Measurements from ENCODE around the gene FGFR1OP2.
"Not testable (repeated sequence)": the region's sequence is repeated elsewhere in the genome, so short reads cannot be mapped to it uniquely, and the experiment has no call there.

The FGFR1OP2 gene

GRCh38 chr12:26941215-26941594, 2.9 kb downstream of the FGFR1OP2 start:
- DNase-seq = no peak

GRCh38 chr12:26948309-26948708, 10.0 kb downstream of the FGFR1OP2 start:
- DNase-seq = no peak

GRCh38 chr12:26953447-26953846, 15.2 kb downstream of the FGFR1OP2 start:
- peak; percentile 89 to 98 (median 92) for DNase-seq

- peak; percentile 40 to 70 (median 56) for DNase-seq
These were observed 15.8 kb downstream of the FGFR1OP2 start for GRCh38 chr12:26954027-26954426.

GRCh38 chr12:26961391-26961790, 23.1 kb downstream of the FGFR1OP2 start:
- DNase-seq = not testable (repeated sequence)

- DNase-seq = no peak
These were observed 23.5 kb downstream of the FGFR1OP2 start for GRCh38 chr12:26961803-26962202.

GRCh38 chr12:26963413-26963812, 25.1 kb downstream of the FGFR1OP2 start:
- DNase-seq = no peak

- no peak for DNase-seq
These were observed 28.6 kb downstream of the FGFR1OP2 start for GRCh38 chr12:26966842-26967241.

GRCh38 chr12:26970136-26970535, 31.9 kb downstream of the FGFR1OP2 start:
- no peak for DNase-seq

GRCh38 chr12:26971963-26972362, 33.7 kb downstream of the FGFR1OP2 start:
- no peak for DNase-seq

- DNase-seq = peak; percentile 37 to 73 (median 52)
These were observed 38.4 kb downstream of the FGFR1OP2 start for GRCh38 chr12:26976687-26977086.

- DNase-seq = no peak
These were observed 40.5 kb downstream of the FGFR1OP2 start for GRCh38 chr12:26978801-26979200.

- DNase-seq = no peak
These were observed 41.5 kb downstream of the FGFR1OP2 start for GRCh38 chr12:26979733-26980132.

GRCh38 chr12:26982866-26983265, 44.6 kb downstream of the FGFR1OP2 start:
- DNase-seq = no peak

- peak; percentile 57 to 86 (median 74) for DNase-seq
These were observed 49.6 kb downstream of the FGFR1OP2 start for GRCh38 chr12:26987634-26988424.

- DNase-seq = no peak
These were observed 50.4 kb downstream of the FGFR1OP2 start for GRCh38 chr12:26988703-26989102.

GRCh38 chr12:26989873-26990272, 51.6 kb downstream of the FGFR1OP2 start:
- no peak for DNase-seq

GRCh38 chr12:26991826-26992225, 53.6 kb downstream of the FGFR1OP2 start:
- DNase-seq = no peak

- DNase-seq = no peak
These were observed 55.8 kb downstream of the FGFR1OP2 start for GRCh38 chr12:26994109-26994508.

- DNase-seq = no peak
These were observed 57.4 kb downstream of the FGFR1OP2 start for GRCh38 chr12:26995706-26996105.

- peak in 2 of 4 experiments; percentile 12 to 22 for DNase-seq
These were observed 58.7 kb downstream of the FGFR1OP2 start for GRCh38 chr12:26997003-26997402.

- DNase-seq = peak in 2 of 4 experiments; percentile 19 to 28
These were observed 62.7 kb downstream of the FGFR1OP2 start for GRCh38 chr12:27000961-27001360.

- peak in 3 of 4 experiments; percentile 22 to 63 (median 57) for DNase-seq
These were observed 63.4 kb downstream of the FGFR1OP2 start for GRCh38 chr12:27001663-27002062.

- no peak for DNase-seq
These were observed 63.9 kb downstream of the FGFR1OP2 start for GRCh38 chr12:27002141-27002540.
